GM12878 (cell line): ENCODE results near the gene OVCA2. TPM values are rescaled to one million over a fixed set of nuclear protein-coding genes. Genes with fewer than 3 reads are reported as not detected.

Source experiments
- ATAC-seq: fragments of 200-7000 bp; cut with Tn5 transposase; 3 replicates; pipeline ENCODE4 v1.9.1; 2020; ENCODE audit warnings: mild to moderate bottlenecking, moderate library complexity
- BruUV-seq: library from RNA; stranded (reverse); fragments of 400-500 nt; replicated peaks from 2 replicates; lab custom pipeline; 2021; lab: Mats Ljungman, UMichigan
- CTCF ChIA-PET: fragments of 300-600 bp; sonication (Branson Sonifier 250); formaldehyde crosslinking; extraction: SDS; loops from one replicate; lab custom pipeline; 2021; ENCODE audit warnings: inconsistent platforms; lab: Yijun Ruan, JAX
- POLR2A ChIA-PET: fragments of 350-600 bp; formaldehyde crosslinking; extraction: SDS; loops from one replicate; lab custom pipeline; 2021; ENCODE audit warnings: inconsistent platforms; lab: Charles Lee
- RAD21 ChIA-PET: fragments of 300-600 bp; sonication (Branson Sonifier 250); formaldehyde crosslinking; loops from one replicate; lab custom pipeline; 2023; ENCODE audit warnings: antibody characterized with exemption; ENCODE audit not compliant: unreplicated experiment; lab: Charles Lee
- SMC1A ChIA-PET: fragments of 300-600 bp; sonication (Branson Sonifier 250); formaldehyde crosslinking; loops from one replicate; lab custom pipeline; 2023; ENCODE audit not compliant: unreplicated experiment, uncharacterized antibody; lab: Charles Lee
- DNase-seq: peaks from one replicate; pipeline ENCODE4 v3.0.0-alpha.2; 2011; ENCODE audit warnings: low read depth, low spot score
- FAIRE-seq: peaks from 3 replicates; lab custom pipeline; 2011; peaks lifted over from hg19 to GRCh38; lab: Jason Lieb, UNC
- H2AFZ ChIP-seq: 2 replicates; pipeline ENCODE4 v1.6.0; 2011; ENCODE audit warnings: low read depth, low read length, control low read depth; ENCODE audit not compliant: control insufficient read depth
- H3K27ac ChIP-seq: 2 replicates; pipeline ENCODE4 v1.5.1; 2011; ENCODE audit warnings: control low read depth; ENCODE audit not compliant: control insufficient read depth, insufficient read depth
- H3K27me3 ChIP-seq, 2 experiments: replicated peaks in 1 of 2; 2 replicates each; pipeline versions ENCODE4 v1.6.0 to v1.6.1; 2011; ENCODE audit warnings: low read length in 1 of 2; ENCODE audit not compliant: control insufficient read depth in 2 of 2, insufficient read depth in 2 of 2
- H3K36me3 ChIP-seq, 2 experiments: 2 replicates each; pipeline ENCODE4 v1.5.1; 2011; ENCODE audit warnings: low read length in 1 of 2; ENCODE audit not compliant: control insufficient read depth in 2 of 2, insufficient read depth in 2 of 2
- H3K4me1 ChIP-seq: 2 replicates; pipeline ENCODE4 v1.6.1; 2011; ENCODE audit warnings: mild to moderate bottlenecking, low read length, moderate library complexity, mixed read lengths; ENCODE audit not compliant: control insufficient read depth, insufficient read depth
- H3K4me2 ChIP-seq: 2 replicates; pipeline ENCODE4 v1.6.0; 2011; ENCODE audit warnings: control low read depth; ENCODE audit not compliant: control insufficient read depth, insufficient read depth
- H3K4me3 ChIP-seq: fragments of 200-600 bp; sonication (generic); 2 replicates; pipeline ENCODE4 v1.5.1; 2016
- H3K79me2 ChIP-seq: 2 replicates; pipeline ENCODE4 v1.6.0; 2011; ENCODE audit warnings: low read length; ENCODE audit not compliant: control insufficient read depth, insufficient read depth
- H3K9ac ChIP-seq: 2 replicates; pipeline ENCODE4 v1.8.0; 2011; ENCODE audit warnings: low read length, control low read depth, mixed read lengths; ENCODE audit not compliant: control insufficient read depth, insufficient read depth
- H3K9me3 ChIP-seq: replicated peaks from 3 replicates; pipeline ENCODE4 v1.5.1; 2011; ENCODE audit warnings: mild to moderate bottlenecking, low read length; ENCODE audit not compliant: control insufficient read depth, insufficient read depth
- H4K20me1 ChIP-seq: 2 replicates; pipeline ENCODE4 v1.6.0; 2011; ENCODE audit not compliant: control insufficient read depth, insufficient read depth
- BHLHE40 ChIP-seq, 2 experiments: fragments of 450-650 bp in 1 of 2; IDR thresholded peaks; 2 replicates each; pipeline ENCODE4 v1.6.1; 2011 to 2017; ENCODE audit warnings: low read depth in 2 of 2, borderline replicate concordance in 1 of 2, improper control_type of control experiment in 1 of 2, low read length in 1 of 2, mild to moderate bottlenecking in 1 of 2
- CTCF ChIP-seq, 3 experiments: IDR thresholded peaks in 2 of 3; conservative IDR thresholded peaks in 1 of 3; 2 replicates each; pipeline ENCODE4 v1.5.1; 2011; ENCODE audit warnings: low read depth in 3 of 3, low read length in 3 of 3, mild to moderate bottlenecking in 3 of 3, control low read depth in 2 of 3, moderate library complexity in 2 of 3, inconsistent platforms in 1 of 3, mixed read lengths in 1 of 3; ENCODE audit not compliant: control insufficient read depth in 2 of 3, insufficient read depth in 1 of 3; ENCODE audit errors: extremely low read depth in 1 of 3
- E2F4 ChIP-seq: IDR thresholded peaks from 2 replicates; pipeline ENCODE4 v1.6.1; 2012; ENCODE audit warnings: low read depth, low read length, improper control_type of control experiment
- IRF5 ChIP-seq: fragments of 450-650 bp; IDR thresholded peaks from 2 replicates; pipeline ENCODE4 v1.6.1; 2017; ENCODE audit warnings: borderline replicate concordance
- JUND ChIP-seq: IDR thresholded peaks from 2 replicates; pipeline ENCODE4 v1.6.1; 2012; ENCODE audit warnings: low read depth, mild to moderate bottlenecking, low read length, improper control_type of control experiment, moderate library complexity
- KAT2A ChIP-seq: conservative IDR thresholded peaks from 2 replicates; pipeline ENCODE4 v1.6.1; 2011; ENCODE audit warnings: low read depth, low read length; ENCODE audit not compliant: control insufficient read depth
- SMARCA5 ChIP-seq: fragments of 450-650 bp; IDR thresholded peaks from 2 replicates; pipeline ENCODE4 v1.6.1; 2017; ENCODE audit warnings: mild to moderate bottlenecking
- TCF12 ChIP-seq: IDR thresholded peaks from 2 replicates; pipeline ENCODE4 v1.6.1; 2011; ENCODE audit warnings: low read depth, mild to moderate bottlenecking, low read length
- USF1 ChIP-seq: IDR thresholded peaks from 2 replicates; pipeline ENCODE4 v1.6.1; 2011; ENCODE audit warnings: borderline replicate concordance, low read depth, mild to moderate bottlenecking, moderate library complexity, mixed read lengths, low read length; ENCODE audit not compliant: insufficient read depth; ENCODE audit errors: extremely low read length
- ZZZ3 ChIP-seq: IDR thresholded peaks from 2 replicates; pipeline ENCODE4 v1.6.1; 2011; ENCODE audit warnings: low read depth; ENCODE audit not compliant: control insufficient read depth, insufficient read length
- WGBS: methylation state at CpG from one replicate; pipeline ENCODE4 v1.1.6; 2016; ENCODE audit warnings: low lambda C conversion rate; ENCODE audit not compliant: insufficient replicate concordance, insufficient coverage; ENCODE audit errors: missing lambda C conversion rate; 5-methylcytosine and 5-hydroxymethylcytosine counted together
- in situ Hi-C: fragments of 300-500 bp; cut with MboI; formaldehyde crosslinking; loops from 9 replicates; pipeline ENCODE4 v1.14.3; 2018; ENCODE audit warnings: mixed read lengths
- intact Hi-C: fragments of 100-400 bp; cut with micrococcal nuclease; formaldehyde crosslinking; loops from one replicate; pipeline ENCODE4 v1.14.2; 2022; ENCODE audit not compliant: unreplicated experiment
- polyA plus RNA-seq, 11 experiments: library from polyadenylated mRNA; depleted of rRNA in 4 of 11; unstranded in 6 of 11; stranded (reverse) in 5 of 11; fragments of >200 nt; fragmentation: Nextera tagmentation in 4 of 11; fragmentation: Illumina TruSeq in 1 of 11; extraction: Ambion mirVana in 4 of 11; extraction: Trizol in 1 of 11; gene quantifications; 1 replicate in 1 of 11; 2 replicates in 10 of 11; pipeline versions ENCODE4 v1.2.1 to v1.2.3, GENCODE V29; 2011 to 2016; ENCODE audit warnings: inconsistent platforms in 2 of 11, missing spikeins in 2 of 11, low read depth in 1 of 11
- total RNA-seq, 4 experiments: library from RNA; depleted of rRNA in 3 of 4; stranded (reverse); fragments of >200 nt in 3 of 4; fragmentation: Illumina TruSeq in 1 of 4; extraction: Trizol in 1 of 4; gene quantifications; 2 replicates each; pipeline versions ENCODE4 v1.2.1 to v1.2.3, GENCODE V29; 2013 to 2021

Gene OVCA2
- total and polyA plus RNA-seq, 10 of the 15 experiments (the other 5 are each of a cell fraction or from before 2014, with no cell fraction given): 6.1 to 75.3 (median 40.7) TPM

- Histone ChIP-seq H3K9ac (no peak overlapping the region), H3K27ac (no peak overlapping the region), H3K4me2 (no peak overlapping the region), H3K27me3 (peaks cover 17 to 25% of the 10 kb centered on the region in 2 experiments), H3K4me1 (peaks cover 10% of the 10 kb centered on the region), H3K9me3 (no peaks in the 10 kb centered on the region), H2AFZ (no peak overlapping the region), H3K36me3 (no peaks in the 10 kb centered on the region), H3K79me2 (no peaks in the 10 kb centered on the region), H4K20me1 (no peaks in the 10 kb centered on the region), H3K4me3 (no peak overlapping the region)
- SMC1A ChIA-PET: no interaction called here
- TF ChIP-seq BHLHE40 (IDR thresholded peaks at IDR 0.05; ENCODE audit: borderline replicate concordance in 1 of 2, low read depth in 2 of 2, low read length in 1 of 2): 0 out of 4 replicates have a peak, but pooled peaks of 1 of the 2 experiments have one; percentile 8
- peak; percentile 22 for TF ChIP-seq USF1
- no peak for TF ChIP-seq ZZZ3
- no peak for ATAC-seq
- 27% methylated on average over 15 of the region's 15 CpGs for WGBS
- in situ Hi-C loops: loop anchor here (25.0 kb wide), 1 partner anchor 110 kb away; no protein-coding TSS in a partner anchor
- no peak for DNase-seq
- no TSS peak for BruUV-seq
- intact Hi-C loops: no loop called here
- FAIRE-seq: no peak
- CTCF ChIA-PET: no interaction called here
- RAD21 ChIA-PET: no interaction called here
- POLR2A ChIA-PET: no interaction called here
Observed at GRCh38 chr17:2022647-2023240, 19.1 kb upstream of the OVCA2 start.

- ChIA-PET RAD21 (no interaction called here), CTCF (no interaction called here), POLR2A (no interaction called here), SMC1A (no interaction called here)
- Histone ChIP-seq H3K36me3 (no peaks in the 10 kb centered on the region), H3K9me3 (no peaks in the 10 kb centered on the region), H3K27me3 (peaks cover 17 to 25% of the 10 kb centered on the region in 2 experiments), H3K4me2 (no peak overlapping the region), H2AFZ (no peak overlapping the region), H3K9ac (no peak overlapping the region), H3K79me2 (no peaks in the 10 kb centered on the region), H3K4me1 (peaks cover 5% of the 10 kb centered on the region), H3K4me3 (no peak overlapping the region), H3K27ac (no peak overlapping the region), H4K20me1 (no peaks in the 10 kb centered on the region)
- BruUV-seq: no TSS peak
- FAIRE-seq: no peak
- in situ Hi-C loops (loop anchor here (25.0 kb wide), 1 partner anchor 111 kb away; no protein-coding TSS in a partner anchor), intact Hi-C loops (no loop called here)
- 53% methylated on average over 15 of the region's 16 CpGs for WGBS
- DNase-seq: no peak
- no peak for ATAC-seq
- TF ChIP-seq IRF5: no peak
- TF ChIP-seq E2F4: no peak
- no peak for TF ChIP-seq SMARCA5
- no peak for TF ChIP-seq TCF12
- TF ChIP-seq JUND: no peak
- TF ChIP-seq KAT2A: no peak
- no peak for TF ChIP-seq CTCF (IDR thresholded peaks at IDR 0.05 in 2 of 3, conservative IDR thresholded peaks at IDR 0.05 in 1 of 3; ENCODE audit: control insufficient read depth in 2 of 3, extremely low read depth in 1 of 3, insufficient read depth in 1 of 3, low read depth in 3 of 3, low read length in 3 of 3)
Observed at GRCh38 chr17:2023256-2023655, 18.6 kb upstream of the OVCA2 start.
